SW 1271 (cell line): ENCODE data around the gene B4GALNT2.
"Not testable (repeated sequence)": the region's sequence is repeated elsewhere in the genome, so short reads cannot be mapped to it uniquely, and the experiment has no call there.

ENCODE experiments used
- DNase-seq, 2 experiments: peaks; one replicate each; lab custom pipeline; 2025; lab: John Stamatoyannopoulos, UW

The B4GALNT2 gene

GRCh38 chr17:49132699-49133364, at the start of gene B4GALNT2:
Gene B4GALNT2, plus strand, starts transcription at chr17:49132769. Its CDS starts 24 bp downstream, at chr17:49132793.
- DNase-seq: no peak

GRCh38 chr17:49085046-49085445, 47.5 kb upstream of the B4GALNT2 start:
- DNase-seq: not testable (repeated sequence)

GRCh38 chr17:49085565-49086315, 46.8 kb upstream of the B4GALNT2 start:
- DNase-seq: no peak

GRCh38 chr17:49086316-49086605, 46.3 kb upstream of the B4GALNT2 start:
- no peak for DNase-seq

GRCh38 chr17:49086649-49087048, 45.9 kb upstream of the B4GALNT2 start:
- no peak for DNase-seq

GRCh38 chr17:49089094-49089493, 43.5 kb upstream of the B4GALNT2 start:
- no peak for DNase-seq

- DNase-seq: no peak
Measured at GRCh38 chr17:49090878-49091594, 41.5 kb upstream of the B4GALNT2 start.

- no peak for DNase-seq
Measured at GRCh38 chr17:49093131-49093530, 39.4 kb upstream of the B4GALNT2 start.

GRCh38 chr17:49100601-49101000, 32.0 kb upstream of the B4GALNT2 start:
- no peak for DNase-seq

- no peak for DNase-seq
Measured at GRCh38 chr17:49101054-49101534, 31.5 kb upstream of the B4GALNT2 start.

GRCh38 chr17:49103360-49103759, 29.2 kb upstream of the B4GALNT2 start:
- DNase-seq: not testable (repeated sequence)

- no peak for DNase-seq
Measured at GRCh38 chr17:49104511-49105074, 28.0 kb upstream of the B4GALNT2 start.

- DNase-seq: no peak
Measured at GRCh38 chr17:49106321-49107210, 26.0 kb upstream of the B4GALNT2 start.

GRCh38 chr17:49107211-49107557, 25.4 kb upstream of the B4GALNT2 start:
- DNase-seq: no peak

GRCh38 chr17:49108318-49108717, 24.3 kb upstream of the B4GALNT2 start:
- no peak for DNase-seq

GRCh38 chr17:49110509-49110908, 22.1 kb upstream of the B4GALNT2 start:
- no peak for DNase-seq

GRCh38 chr17:49111934-49112333, 20.6 kb upstream of the B4GALNT2 start:
- DNase-seq: no peak

- no peak for DNase-seq
Measured at GRCh38 chr17:49112936-49113335, 19.6 kb upstream of the B4GALNT2 start.

GRCh38 chr17:49114703-49115102, 17.9 kb upstream of the B4GALNT2 start:
- DNase-seq: no peak

- DNase-seq: no peak
Measured at GRCh38 chr17:49117587-49118230, 14.9 kb upstream of the B4GALNT2 start.

- no peak for DNase-seq
Measured at GRCh38 chr17:49120166-49120565, 12.4 kb upstream of the B4GALNT2 start.
